GM19239 (cell line): ENCODE results near the gene GPRC5D.

ENCODE experiments used
- DNase-seq: peaks from one replicate; pipeline ENCODE4 v3.0.0; 2011; ENCODE audit warnings: low spot score; ENCODE audit not compliant: insufficient read length
- FAIRE-seq: peaks from 2 replicates; lab custom pipeline; 2011; peaks lifted over from hg19 to GRCh38; lab: Jason Lieb, UNC

GPRC5D gene

DNA sequence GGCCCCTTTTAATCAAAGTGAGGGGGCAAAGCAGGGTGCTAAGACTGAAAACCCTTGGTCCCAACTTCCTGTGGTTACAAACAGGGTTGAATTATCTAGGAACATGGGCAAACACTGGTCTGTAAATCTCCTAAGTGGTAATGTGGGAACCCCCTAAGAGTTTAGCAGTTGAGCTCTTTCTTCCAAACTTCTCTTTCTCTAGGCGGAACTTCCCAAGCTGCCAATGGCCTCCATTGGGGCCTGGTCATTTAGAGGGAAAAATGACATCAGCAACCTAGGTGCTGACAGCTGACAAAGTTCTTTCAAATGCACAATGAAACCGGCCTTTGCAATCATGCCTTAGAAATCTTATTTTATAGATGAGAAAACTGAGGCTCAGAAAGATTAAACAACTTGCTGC, 30.4 kb upstream of the GPRC5D start:
- FAIRE-seq (no peak), DNase-seq (no peak)

DNA sequence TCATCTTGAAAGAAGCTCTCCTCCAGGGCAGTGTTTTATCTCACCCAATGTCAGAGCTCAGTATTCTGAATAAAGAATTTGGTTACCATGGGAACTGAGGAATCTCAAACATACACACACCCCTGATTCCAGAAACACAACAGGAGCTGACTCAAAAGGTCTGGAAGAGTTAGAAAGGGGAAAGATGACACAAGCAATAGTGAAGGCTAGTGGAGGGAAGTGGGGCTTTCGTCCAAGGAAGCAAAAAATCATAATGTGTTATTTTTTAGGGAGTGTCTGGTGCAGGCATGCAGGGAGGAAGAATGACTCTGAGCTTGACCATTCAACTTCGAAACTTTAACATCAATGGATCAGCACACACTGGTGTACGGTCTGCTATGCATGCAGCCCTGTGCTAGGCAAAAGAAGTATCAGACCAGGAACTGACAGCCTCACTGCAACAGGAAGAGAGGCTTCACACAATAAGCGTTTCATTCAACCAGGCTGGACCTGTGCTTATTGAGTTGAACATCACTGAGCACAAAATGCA, 27.8 kb upstream of the GPRC5D start:
- FAIRE-seq: no peak

DNA sequence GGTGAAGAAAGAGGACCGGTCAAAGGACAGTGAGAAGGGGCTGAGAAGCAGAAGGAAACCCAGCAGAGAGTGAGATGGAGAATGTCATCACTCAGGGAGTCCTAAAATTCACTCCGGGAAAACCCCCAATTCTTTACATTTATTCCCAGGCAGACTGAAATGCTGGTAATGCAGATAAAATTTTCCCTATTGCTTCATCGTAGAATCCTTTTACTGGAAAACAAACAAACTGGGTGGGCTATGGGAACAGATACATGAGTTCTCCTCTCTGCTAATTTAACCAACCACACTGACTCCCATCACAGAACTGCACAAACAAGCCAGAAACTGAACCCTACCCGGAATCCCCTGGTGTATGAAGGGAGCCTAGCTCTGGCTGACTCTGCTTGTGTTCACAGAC, 27.2 kb upstream of the GPRC5D start:
- no peak for FAIRE-seq
- no peak for DNase-seq

More for the DNA sequence above, 27.8 kb upstream of the GPRC5D start:
- DNase-seq: no peak

DNA sequence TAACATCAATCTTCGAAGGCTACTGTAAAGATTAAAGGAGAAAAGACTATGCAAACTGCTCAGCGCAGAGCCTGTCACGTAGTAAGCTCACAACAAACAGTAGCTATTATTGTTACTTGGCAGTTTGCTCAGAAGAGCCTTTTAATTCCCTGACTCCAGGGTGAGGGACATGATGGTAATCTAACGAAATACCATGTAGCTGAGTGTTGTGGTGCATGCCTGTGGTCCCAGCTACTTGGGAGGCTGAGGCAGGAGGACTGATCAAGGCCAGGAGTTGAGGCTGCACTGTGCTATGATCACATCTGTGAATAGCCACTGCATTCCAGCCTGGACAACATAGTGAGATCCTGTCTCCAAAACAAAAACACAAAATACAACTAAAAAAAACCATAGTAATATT, 25.3 kb upstream of the GPRC5D start:
- FAIRE-seq (no peak), DNase-seq (no peak)

DNA sequence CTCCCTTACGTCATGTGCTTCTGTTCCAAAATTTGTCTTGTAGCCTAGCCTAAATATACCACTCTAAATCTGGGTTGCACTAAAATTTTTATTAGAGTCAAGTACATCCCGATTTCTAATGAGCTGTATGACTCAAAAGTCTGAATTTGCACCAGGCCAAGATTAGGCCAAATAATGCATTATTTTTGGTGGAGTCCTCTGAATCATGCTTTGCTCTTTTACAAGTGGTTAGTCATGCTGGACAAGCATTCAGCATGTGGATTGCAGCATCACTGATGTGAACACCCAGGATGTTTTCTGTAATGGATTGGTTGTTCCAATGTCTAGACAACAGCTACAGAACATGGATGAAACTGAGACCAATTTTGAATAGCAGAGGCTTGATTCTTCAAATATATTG, 24.4 kb upstream of the GPRC5D start:
- FAIRE-seq (no peak), DNase-seq (no peak)

DNA sequence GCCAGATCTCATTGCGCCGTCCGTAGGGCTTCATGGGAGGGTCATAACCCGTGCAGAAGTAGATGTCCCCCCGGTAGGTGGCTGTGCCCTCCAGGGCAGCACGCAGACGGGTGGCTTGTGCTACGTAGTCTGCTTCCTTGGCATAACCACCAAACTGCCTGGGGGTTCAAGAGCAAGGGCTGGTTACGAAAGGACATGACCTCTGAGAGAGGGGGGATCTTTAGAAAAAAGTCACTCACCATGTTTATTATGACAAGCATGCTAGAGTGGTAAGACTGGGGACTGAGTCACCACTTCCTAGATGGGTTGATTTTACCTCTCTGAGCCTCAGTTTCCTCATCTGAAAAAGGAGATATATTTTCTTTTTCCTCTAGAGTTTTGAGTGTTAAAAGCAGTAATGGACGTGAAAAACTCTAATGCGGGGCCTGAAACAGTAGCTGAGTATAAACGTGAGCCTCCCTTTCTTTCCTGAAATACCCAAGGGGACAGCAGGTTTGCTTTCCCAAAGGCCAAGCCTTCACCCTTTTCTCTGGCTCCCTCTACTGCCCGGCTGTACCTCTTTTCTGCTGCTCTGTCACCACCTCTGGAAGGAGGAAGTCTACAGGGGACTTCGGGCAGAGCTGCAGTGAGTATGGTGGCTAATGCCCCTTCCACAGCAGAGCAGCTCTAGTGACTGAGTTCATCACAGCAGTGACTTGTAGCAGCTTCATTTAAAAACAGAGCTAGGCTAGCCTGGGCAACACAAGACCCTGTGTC, 23.5 kb upstream of the GPRC5D start:
- DNase-seq: peak; percentile 9
- no peak for FAIRE-seq

DNA sequence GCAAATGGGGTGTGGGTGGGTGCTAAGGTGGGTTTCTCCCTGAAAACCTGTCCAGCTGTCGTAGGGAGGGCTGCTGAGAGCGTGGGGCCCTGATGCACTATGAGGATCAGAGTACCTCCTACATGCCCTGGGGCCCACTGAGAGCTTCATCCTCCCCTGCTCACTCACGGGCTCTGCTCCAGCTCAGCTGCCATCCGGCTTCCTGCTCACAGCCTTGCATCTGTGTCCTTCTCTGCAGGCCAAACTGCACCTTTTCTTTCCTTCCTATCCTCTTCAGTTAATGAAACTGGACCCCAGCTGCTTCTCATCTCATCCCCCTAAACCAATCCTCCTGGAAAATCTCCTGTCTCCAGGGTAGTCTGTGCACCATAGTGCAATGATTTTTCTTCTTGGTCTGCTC, 22.2 kb upstream of the GPRC5D start:
- FAIRE-seq (no peak), DNase-seq (no peak)

DNA sequence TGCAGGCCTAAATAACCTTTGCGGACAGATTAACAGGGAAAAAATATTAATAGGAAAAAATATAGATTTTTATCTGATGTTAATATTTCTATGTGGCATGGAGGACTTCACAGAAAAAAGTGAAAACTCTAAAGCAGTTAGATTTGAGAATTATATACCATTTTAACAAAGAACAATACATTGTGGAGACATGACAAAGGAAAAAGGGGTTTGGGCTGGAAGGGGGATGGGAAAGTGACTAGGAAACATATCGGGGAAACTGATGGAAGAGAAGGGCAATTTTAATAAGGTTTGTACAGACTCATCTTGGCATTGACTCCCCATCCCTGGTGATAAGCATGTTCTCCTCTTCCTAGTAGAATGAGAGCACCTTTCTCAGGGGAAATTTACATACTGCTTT, 21.0 kb upstream of the GPRC5D start:
- FAIRE-seq (no peak), DNase-seq (no peak)

DNA sequence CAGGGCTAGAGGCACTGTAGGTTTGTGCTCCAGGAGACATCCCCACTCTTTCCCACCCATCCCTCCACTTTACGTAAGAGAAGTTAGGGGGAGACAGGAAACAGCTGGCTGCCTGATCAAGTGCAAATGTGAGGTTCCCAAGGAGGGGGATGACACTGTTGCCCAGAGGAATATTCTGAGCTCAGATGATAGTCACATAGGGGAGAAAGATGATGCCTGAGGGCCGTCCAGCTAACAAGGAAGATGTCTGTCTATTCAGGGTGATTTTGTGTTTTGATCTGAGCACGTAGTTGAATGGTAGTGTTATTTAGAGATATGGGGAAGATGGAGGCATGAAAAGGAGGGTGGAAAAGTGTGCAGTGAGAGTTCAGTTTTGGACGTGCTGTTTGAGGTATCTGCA, 13.9 kb upstream of the GPRC5D start:
- DNase-seq (no peak), FAIRE-seq (no peak)

DNA sequence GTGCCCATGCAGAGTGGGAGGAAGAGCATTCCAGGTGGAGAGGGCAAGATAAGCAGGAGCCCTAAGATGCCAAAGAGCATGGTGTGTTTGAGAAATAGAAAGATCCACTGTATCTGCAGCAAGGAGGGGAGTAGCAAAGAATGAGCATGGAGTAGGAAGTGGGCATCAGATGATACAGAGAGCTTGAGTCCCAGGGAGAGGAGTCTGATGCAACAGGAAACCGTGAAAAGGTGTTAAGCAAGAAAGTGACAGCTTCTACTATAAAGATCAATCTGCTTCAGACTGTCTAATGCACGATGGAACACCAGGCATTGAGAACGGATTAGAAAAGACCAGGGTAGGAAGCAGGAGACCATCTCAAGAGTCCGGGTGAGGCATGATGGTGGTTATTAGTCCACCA, 12.3 kb upstream of the GPRC5D start:
- no peak for DNase-seq
- FAIRE-seq: no peak

DNA sequence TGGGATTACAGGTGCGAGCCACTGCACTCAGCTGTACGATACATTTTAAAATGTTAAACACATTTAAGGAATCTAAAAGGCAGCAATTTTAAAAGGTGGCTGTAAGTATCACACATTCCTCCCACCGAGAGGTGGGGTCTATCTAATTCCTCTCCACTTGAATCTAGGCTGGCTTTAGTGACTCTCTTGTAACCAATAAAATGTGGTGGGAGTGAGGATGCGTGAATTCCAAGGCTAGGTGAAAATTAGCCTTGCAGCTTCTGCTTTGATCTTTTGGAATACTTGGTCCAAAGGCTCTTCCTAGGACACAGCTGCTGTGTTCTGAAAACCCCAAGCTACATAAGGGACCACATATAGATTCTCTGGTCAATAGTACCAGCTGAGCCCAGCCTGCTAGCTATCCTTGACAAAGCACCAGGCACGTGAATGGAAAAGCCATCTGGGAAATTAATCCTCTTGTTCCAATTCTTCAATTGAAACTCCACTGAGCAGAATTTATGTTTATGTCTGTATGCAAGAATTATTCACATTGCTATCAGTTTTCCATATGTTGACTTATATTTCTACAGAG, 8.8 kb upstream of the GPRC5D start:
- DNase-seq (no peak), FAIRE-seq (no peak)

DNA sequence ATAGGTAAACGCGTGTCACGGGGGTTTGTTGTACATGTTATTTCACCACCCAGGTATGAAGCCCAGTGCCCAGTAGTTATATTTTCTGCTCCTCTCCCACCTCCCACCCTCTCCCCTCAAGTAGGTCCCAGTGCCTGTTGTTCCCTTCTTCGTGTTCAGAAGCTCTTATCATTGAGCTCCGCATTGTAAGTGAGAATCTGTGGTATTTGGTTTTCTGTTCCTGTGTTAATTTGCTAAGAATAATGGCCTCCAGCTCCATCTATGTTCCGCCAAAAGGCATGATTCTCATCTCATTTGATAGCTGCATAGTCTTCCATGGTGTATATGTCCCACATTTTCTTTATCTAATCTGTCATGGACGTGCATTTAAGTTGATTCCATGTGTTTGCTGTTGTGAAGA, 6.9 kb upstream of the GPRC5D start:
- DNase-seq (no peak), FAIRE-seq (no peak)

DNA sequence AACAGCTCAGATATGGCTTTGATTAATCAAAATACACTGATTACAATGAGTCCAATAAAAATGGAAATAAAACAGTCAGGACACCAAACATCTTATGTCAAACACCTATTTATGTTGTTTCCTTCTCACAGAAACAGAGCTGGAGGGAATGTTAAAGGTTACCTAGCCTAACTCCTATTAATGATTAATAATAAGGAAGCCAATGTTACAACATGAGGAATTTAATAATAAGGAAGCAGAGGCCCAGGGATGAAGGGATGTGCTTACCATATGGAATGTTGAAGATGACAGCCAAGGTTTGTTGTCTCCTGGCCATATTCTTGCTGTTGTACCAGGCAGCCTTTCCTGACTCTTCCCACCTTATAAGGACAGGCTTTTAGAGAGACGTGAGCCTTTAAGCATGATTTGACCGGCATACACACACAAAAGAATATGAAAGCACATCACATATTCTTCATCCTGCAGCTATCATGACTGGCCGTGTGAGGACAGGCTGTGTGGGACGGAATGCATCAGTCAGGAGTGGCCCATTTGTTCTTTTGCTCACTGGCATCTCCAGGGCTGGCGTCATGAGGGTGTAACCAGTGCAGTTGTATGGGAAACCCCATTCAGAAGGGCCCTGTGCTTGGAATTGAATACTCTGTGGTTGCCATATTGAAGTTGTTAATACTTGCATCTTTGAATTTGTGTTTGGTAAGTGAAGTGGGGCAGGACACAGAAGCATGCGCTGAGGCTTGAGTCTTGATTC, 3.1 kb upstream of the GPRC5D start:
- DNase-seq (no peak), FAIRE-seq (no peak)

DNA sequence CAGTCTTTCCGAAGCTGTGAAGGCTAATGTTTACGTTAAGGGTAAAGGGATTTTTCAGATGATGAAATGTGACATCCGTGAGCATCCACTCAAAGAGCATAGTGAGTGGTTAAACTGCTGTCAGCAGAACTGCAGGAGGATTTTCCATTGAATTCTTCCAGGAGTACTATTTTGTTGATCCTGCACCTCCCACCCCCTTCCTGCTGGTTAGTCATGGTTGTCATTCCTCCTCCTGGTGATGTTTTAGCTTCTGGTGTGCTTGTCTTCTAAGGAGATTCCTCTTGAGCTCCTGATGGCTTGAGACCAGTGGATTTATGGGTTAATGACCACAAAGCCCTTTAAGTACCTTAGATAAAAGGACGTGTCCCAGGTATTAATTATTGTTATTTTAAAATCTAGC, 2.4 kb upstream of the GPRC5D start:
- FAIRE-seq (no peak), DNase-seq (no peak)

DNA sequence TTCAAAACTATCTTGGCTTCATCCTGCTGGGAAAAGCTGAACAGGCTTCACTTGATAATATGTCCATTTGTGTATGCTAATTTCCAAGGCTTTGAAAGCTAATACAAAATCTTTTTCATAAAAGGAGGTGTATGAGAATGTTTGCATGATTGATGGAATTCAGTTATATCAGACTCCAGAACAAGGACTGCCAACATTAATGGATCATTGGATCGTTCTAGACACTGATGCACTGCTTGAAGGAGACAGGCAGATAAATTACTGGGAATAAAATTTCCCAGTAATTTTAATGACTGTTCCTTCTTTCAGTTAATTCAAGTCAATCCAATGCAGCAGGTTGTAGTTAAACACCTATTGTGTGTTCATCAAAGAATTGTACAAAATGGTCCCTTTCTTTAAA, 466 bp downstream of the GPRC5D start:
- no peak for FAIRE-seq
- DNase-seq: no peak

DNA sequence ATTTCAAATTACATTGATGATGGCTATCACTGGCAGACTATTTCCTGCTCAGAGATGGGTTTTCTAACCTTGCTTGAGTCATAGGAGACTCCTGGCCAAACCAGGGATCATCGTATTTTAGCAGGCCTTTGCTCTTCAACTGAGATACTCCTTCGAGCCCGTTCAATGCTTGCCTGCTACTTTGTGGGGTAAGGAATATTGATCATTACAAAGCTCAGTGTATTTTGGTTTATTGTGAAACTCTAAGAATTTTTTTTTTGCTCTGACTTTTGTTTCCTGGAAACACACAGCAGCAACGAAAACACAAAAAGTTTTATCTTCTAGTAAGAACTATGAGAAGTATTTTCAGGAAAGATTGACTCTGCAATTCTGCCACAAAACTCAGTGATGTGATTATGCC, 4.1 kb downstream of the GPRC5D start:
- DNase-seq (no peak), FAIRE-seq (no peak)

DNA sequence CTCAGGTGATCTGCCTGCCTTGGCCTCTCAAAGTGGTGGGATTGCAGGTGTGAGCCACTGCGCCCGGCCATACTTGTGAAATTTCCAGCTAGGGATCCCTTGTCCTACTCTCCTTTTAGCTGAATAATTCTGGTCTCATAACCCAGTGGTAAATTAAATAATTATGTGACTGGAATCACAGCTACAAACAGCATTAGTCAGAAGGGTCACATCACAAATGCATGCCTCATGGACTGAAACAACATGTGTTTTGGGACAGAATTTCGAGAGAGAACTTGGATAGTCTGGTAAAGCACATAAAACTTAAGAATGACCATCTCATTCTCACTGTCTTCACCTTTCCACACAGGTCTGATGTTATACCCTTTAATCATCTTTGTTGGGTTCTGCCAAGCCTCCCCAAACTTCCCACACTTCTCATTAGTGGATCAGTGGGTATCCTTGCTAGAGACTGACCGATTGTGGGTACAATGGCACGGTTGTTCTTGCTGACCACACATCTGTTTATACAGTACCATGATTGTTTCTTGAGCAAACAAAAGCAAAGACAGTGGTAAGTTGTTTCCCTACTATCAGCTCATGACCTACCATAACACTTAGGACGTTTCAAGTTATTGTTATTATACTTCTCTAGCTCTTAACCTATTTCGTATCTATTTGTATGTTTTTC, 5.1 kb downstream of the GPRC5D start:
- FAIRE-seq (no peak), DNase-seq (no peak)

DNA sequence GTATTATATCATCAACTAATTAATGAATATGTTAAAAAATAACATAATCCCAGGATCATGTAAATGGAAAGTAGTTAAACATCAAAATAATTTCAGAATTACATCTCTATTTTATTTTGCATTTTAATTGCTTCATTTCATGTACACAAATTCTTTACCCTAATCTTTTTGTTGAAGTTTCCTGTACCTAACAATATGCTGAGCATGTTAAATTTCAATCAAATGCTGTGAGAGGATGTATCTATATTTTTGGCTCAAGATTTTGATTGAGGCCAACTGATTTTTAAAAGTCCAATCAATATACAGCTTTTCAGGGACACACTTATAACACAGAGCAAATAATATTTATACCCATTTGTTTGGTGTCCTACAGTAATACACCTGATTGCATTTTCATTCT, 6.4 kb downstream of the GPRC5D start:
- DNase-seq: no peak
- no peak for FAIRE-seq

DNA sequence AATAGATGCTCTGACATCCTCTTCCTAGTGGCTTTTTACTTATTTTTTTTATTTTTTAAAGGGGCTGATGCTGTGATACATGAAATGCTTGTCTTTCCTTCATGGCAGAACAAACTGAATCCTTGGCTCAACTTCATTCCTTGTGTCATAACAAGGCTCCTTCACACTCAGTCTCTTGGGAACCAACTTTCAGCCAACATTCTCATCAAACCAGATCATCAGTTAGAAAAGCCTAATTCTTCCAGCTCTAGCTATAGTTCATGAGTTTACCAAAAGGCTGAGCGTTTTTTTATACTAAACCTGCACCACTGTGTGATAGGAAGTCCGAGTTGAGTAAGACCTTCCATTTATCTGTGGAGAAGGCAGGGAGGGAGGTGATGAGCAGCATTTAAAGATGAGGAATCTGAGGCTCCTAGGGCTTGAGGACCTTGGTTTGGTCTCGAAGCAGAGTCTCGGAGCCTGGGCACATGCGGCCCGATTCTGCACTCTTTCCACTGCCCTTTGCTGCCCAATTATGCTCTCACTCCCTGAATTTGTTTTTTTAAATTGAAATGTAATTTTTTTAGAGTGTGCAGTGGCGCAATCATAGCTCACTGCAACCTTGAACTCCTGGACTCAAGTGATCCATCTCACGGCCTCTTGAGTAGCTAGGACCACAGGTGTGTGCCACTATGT, 8.2 kb downstream of the GPRC5D start:
- DNase-seq: no peak
- no peak for FAIRE-seq
